ENCODE data around the gene PSMD2. TPM values are rescaled to one million over a fixed set of nuclear protein-coding genes. Genes with fewer than 3 reads are reported as not detected.
A peak's percentile ranks its signal among the peaks of the same experiment; 100 is the strongest.

PSMD2 gene
- total and polyA plus RNA-seq, 8 donors, result 73.0 to 239 (median 126) TPM

- H3K27me3 ChIP-seq, result no peaks in the 10 kb centered on the region
- no peak overlapping the region for H3K4me3 ChIP-seq
- H3K9me3 ChIP-seq, result no peaks in the 10 kb centered on the region
- WGBS, 5 donors, result 48 to 71% (median 56%) methylated on average over 3 of the region's 3 CpGs
- peak overlapping the region in 1 of 5 donors; percentile 11 for H3K27ac ChIP-seq
- TF ChIP-seq EP300 (IDR thresholded peaks at IDR 0.05) (no peak), POLR2AphosphoS5 (IDR thresholded peaks at IDR 0.05) (no peak), POLR2A (IDR thresholded peaks at IDR 0.05) (no peak)
- TF ChIP-seq, protein P1, sequence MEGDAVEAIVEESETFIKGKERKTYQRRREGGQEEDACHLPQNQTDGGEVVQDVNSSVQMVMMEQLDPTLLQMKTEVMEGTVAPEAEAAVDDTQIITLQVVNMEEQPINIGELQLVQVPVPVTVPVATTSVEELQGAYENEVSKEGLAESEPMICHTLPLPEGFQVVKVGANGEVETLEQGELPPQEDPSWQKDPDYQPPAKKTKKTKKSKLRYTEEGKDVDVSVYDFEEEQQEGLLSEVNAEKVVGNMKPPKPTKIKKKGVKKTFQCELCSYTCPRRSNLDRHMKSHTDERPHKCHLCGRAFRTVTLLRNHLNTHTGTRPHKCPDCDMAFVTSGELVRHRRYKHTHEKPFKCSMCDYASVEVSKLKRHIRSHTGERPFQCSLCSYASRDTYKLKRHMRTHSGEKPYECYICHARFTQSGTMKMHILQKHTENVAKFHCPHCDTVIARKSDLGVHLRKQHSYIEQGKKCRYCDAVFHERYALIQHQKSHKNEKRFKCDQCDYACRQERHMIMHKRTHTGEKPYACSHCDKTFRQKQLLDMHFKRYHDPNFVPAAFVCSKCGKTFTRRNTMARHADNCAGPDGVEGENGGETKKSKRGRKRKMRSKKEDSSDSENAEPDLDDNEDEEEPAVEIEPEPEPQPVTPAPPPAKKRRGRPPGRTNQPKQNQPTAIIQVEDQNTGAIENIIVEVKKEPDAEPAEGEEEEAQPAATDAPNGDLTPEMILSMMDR (IDR thresholded peaks at IDR 0.05), result no peak
- intact Hi-C loops (cut with DNase I; ENCODE audit: low total_unique reads), result no loop called here
- DNase-seq, result no peak
- H3K36me3 ChIP-seq, result peaks cover 92 to 100% (median 100%) of the 10 kb centered on the region in 4 donors
- peaks cover 0 to 21% (median 0%) of the 10 kb centered on the region in 4 donors for H3K4me1 ChIP-seq
Measured at GRCh38 chr3:184328516-184328915, 29.5 kb downstream of the PSMD2 start.

GRCh38 chr3:184332370-184333090 lies 33.5 kb downstream of the PSMD2 start:
- Histone ChIP-seq H3K4me3 (no peak overlapping the region), H3K27me3 (no peaks in the 10 kb centered on the region), H3K9me3 (no peaks in the 10 kb centered on the region), H3K36me3 (peaks cover 71 to 79% (median 78%) of the 10 kb centered on the region in 4 donors), H3K4me1 (peaks cover 15 to 56% (median 22%) of the 10 kb centered on the region in 4 donors), H3K27ac (peak overlapping the region in 4 of 5 donors; percentile 24 to 99 (median 78))
- TF ChIP-seq POLR2AphosphoS5 (IDR thresholded peaks at IDR 0.05) (peak in 1 of 3 donors; percentile 16), POLR2A (IDR thresholded peaks at IDR 0.05) (no peak)
- 73 to 85% (median 79%) methylated on average over 10 of the region's 10 CpGs for WGBS, 5 donors
- no peak for DNase-seq
- intact Hi-C loops (cut with DNase I; ENCODE audit: low total_unique reads), result no loop called here

DNA sequence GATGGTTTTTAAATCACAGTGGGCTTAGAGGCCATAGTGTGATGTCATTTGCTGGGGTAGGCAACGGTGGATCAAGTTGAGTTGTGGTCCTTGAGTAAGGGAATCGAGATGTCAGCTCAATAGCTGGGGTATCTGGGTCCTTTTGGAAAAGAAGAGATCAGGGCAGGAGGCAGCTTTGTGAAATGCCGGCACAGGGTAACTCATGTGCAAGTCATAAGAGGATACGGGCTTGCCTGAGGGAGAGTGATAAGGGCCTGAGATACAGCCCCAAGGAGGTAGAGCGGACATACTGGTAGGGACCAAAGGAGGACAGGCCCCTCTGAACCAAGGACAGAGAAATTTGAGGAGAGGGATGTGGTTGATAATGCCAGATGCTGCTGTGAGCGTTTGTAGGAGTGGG lies 34.1 kb downstream of the PSMD2 start:
- Histone ChIP-seq H3K27me3 (no peaks in the 10 kb centered on the region), H3K9me3 (no peaks in the 10 kb centered on the region), H3K4me3 (no peak overlapping the region), H3K36me3 (peaks cover 65 to 72% (median 72%) of the 10 kb centered on the region in 4 donors), H3K27ac (peak overlapping the region in 4 of 5 donors; percentile 24 to 99 (median 78)), H3K4me1 (peaks cover 21 to 63% (median 28%) of the 10 kb centered on the region in 4 donors)
- no peak for DNase-seq
- 72 to 79% (median 78%) methylated on average over 6 of the region's 6 CpGs for WGBS, 5 donors
- intact Hi-C loops (cut with DNase I; ENCODE audit: low total_unique reads), result no loop called here
- TF ChIP-seq, protein P1 (IDR thresholded peaks at IDR 0.05), result no peak
- TF ChIP-seq POLR2A (IDR thresholded peaks at IDR 0.05), result no peak
- TF ChIP-seq EP300 (IDR thresholded peaks at IDR 0.05), result no peak
- TF ChIP-seq POLR2AphosphoS5 (IDR thresholded peaks at IDR 0.05), result no peak

- 74 to 84% (median 81%) methylated on average over 2 to 3 of the region's 3 CpGs for WGBS, 5 donors
- peaks cover 60 to 67% (median 66%) of the 10 kb centered on the region in 4 donors for H3K36me3 ChIP-seq
- peak overlapping the region in 4 of 5 donors; percentile 21 to 99 (median 78) for H3K27ac ChIP-seq
- DNase-seq, result no peak
- H3K4me1 ChIP-seq, result peaks cover 26 to 68% (median 33%) of the 10 kb centered on the region in 4 donors
- H3K27me3 ChIP-seq, result no peaks in the 10 kb centered on the region
- intact Hi-C loops (cut with DNase I; ENCODE audit: low total_unique reads), result no loop called here
- no peaks in the 10 kb centered on the region for H3K9me3 ChIP-seq
- no peak overlapping the region for H3K4me3 ChIP-seq
- TF ChIP-seq EP300 (IDR thresholded peaks at IDR 0.05) (no peak), POLR2AphosphoS5 (IDR thresholded peaks at IDR 0.05) (no peak), POLR2A (IDR thresholded peaks at IDR 0.05) (no peak)
- TF ChIP-seq, protein P1 (IDR thresholded peaks at IDR 0.05), result no peak
Measured at GRCh38 chr3:184333700-184334099, 34.7 kb downstream of the PSMD2 start.

All from stomach (tissue), 9 donors.